HepG2 (cell line): ENCODE results near the gene NOL4L. TPM values are rescaled to one million over a fixed set of nuclear protein-coding genes. Genes with fewer than 3 reads are reported as not detected.

Source experiments
- ATAC-seq: fragments of 200-7000 bp; cut with Tn5 transposase; 3 replicates; pipeline ENCODE4 v1.9.1; 2020; ENCODE audit warnings: mild to moderate bottlenecking, moderate library complexity
- BruUV-seq: library from RNA; stranded (reverse); fragments of 400-500 nt; replicated peaks from 2 replicates; lab custom pipeline; 2021; lab: Mats Ljungman, UMichigan
- CTCF ChIA-PET: fragments of 300-600 bp; formaldehyde crosslinking; extraction: SDS; loops from one replicate; lab custom pipeline; 2021; ENCODE audit warnings: low total read pairs, inconsistent platforms, low intra/inter-chr PET ratio; lab: Yijun Ruan, JAX
- POLR2A ChIA-PET: fragments of 350-600 bp; sonication (Branson Sonifier 250); formaldehyde crosslinking; loops from one replicate; lab custom pipeline; 2020; ENCODE audit warnings: antibody characterized with exemption, inconsistent platforms; lab: Yijun Ruan, JAX
- DNase-seq: peaks from one replicate; pipeline ENCODE4 v3.0.0-alpha.2; 2015; ENCODE audit warnings: low spot score
- FAIRE-seq: peaks from 3 replicates; lab custom pipeline; 2011; peaks lifted over from hg19 to GRCh38; lab: Jason Lieb, UNC
- H2AFZ ChIP-seq: one replicate; pipeline ENCODE4 v1.6.1; 2011; ENCODE audit warnings: low read length, inconsistent platforms
- H3K27ac ChIP-seq: fragments of 300-600 bp; 3 replicates; pipeline ENCODE4 v1.8.0; 2011; ENCODE audit warnings: mixed run types, mild to moderate bottlenecking, mixed read lengths, low read length, inconsistent platforms; ENCODE audit not compliant: insufficient read depth; ENCODE audit errors: extremely low read length
- H3K27me3 ChIP-seq, 2 experiments: fragments of 200-600 bp in 1 of 2; 2 replicates in 1 of 2; 3 replicates in 1 of 2; pipeline versions ENCODE4 v1.6.0 to v1.8.0; 2011; ENCODE audit warnings: low read length in 2 of 2, mild to moderate bottlenecking in 2 of 2, moderate library complexity in 2 of 2, inconsistent platforms in 1 of 2; ENCODE audit not compliant: insufficient read depth in 2 of 2, control insufficient read depth in 1 of 2
- H3K36me3 ChIP-seq, 2 experiments: fragments of 200-600 bp in 1 of 2; replicated peaks in 1 of 2; 2 replicates in 1 of 2; 3 replicates in 1 of 2; pipeline versions ENCODE4 v1.5.1 to v1.8.0; 2011; ENCODE audit warnings: low read length in 2 of 2, inconsistent platforms in 1 of 2; ENCODE audit not compliant: insufficient read depth in 2 of 2, control insufficient read depth in 1 of 2
- H3K4me1 ChIP-seq: 2 replicates; pipeline ENCODE4 v1.5.1; 2012; ENCODE audit warnings: low read length, inconsistent platforms; ENCODE audit not compliant: insufficient read depth
- H3K4me2 ChIP-seq: 2 replicates; pipeline ENCODE4 v1.6.0; 2011; ENCODE audit warnings: low read depth, low read length, inconsistent platforms
- H3K4me3 ChIP-seq, 3 experiments: fragments of 200-600 bp in 1 of 3; sonication (generic), shearing (Covaris generic) in 1 of 3; replicated peaks in 1 of 3; 2 replicates each; pipeline ENCODE4 v1.5.1; 2011 to 2016; ENCODE audit warnings: low read length in 3 of 3, inconsistent platforms in 2 of 3, low read depth in 2 of 3, mild to moderate bottlenecking in 2 of 3, control low read depth in 1 of 3, mixed read lengths in 1 of 3; ENCODE audit not compliant: insufficient read depth in 1 of 3
- H3K79me2 ChIP-seq: one replicate; pipeline ENCODE4 v1.6.1; 2011; ENCODE audit warnings: low read length, inconsistent platforms; ENCODE audit not compliant: insufficient read depth
- H3K9ac ChIP-seq: 2 replicates; pipeline ENCODE4 v1.6.0; 2011; ENCODE audit warnings: mild to moderate bottlenecking, low read depth, low read length, inconsistent platforms; ENCODE audit not compliant: insufficient read depth
- H3K9me3 ChIP-seq: 2 replicates; pipeline ENCODE4 v1.5.1; 2012; ENCODE audit warnings: mild to moderate bottlenecking, low read length
- H4K20me1 ChIP-seq: 2 replicates; pipeline ENCODE4 v1.6.0; 2011; ENCODE audit warnings: inconsistent platforms, mild to moderate bottlenecking, low read length, moderate library complexity; ENCODE audit not compliant: insufficient read depth
- CENPBD1 ChIP-seq: sonication (generic); formaldehyde crosslinking; IDR thresholded peaks from 2 replicates; pipeline ENCODE4 v1.8.0; 2022; ENCODE audit warnings: missing genetic modification reagents, low read depth, mild to moderate bottlenecking, borderline replicate concordance
- ERF ChIP-seq: IDR thresholded peaks from 2 replicates; pipeline ENCODE4 v1.6.1; 2018; ENCODE audit warnings: missing biosample characterization, missing genetic modification reagents
- HDAC2 ChIP-seq: sonication (generic); formaldehyde crosslinking; IDR thresholded peaks from 2 replicates; pipeline ENCODE4 v1.4.0; 2020; ENCODE audit warnings: missing genetic modification reagents
- HNRNPK ChIP-seq: fragments of 200-400 bp; formaldehyde crosslinking; IDR thresholded peaks from 2 replicates; pipeline ENCODE4 v1.6.1; 2018; ENCODE audit warnings: low read length, low read depth, moderate library complexity, mild to moderate bottlenecking; ENCODE audit not compliant: poor library complexity, severe bottlenecking
- KDM5B ChIP-seq: sonication (generic); formaldehyde crosslinking; IDR thresholded peaks from 2 replicates; pipeline ENCODE4 v1.4.0; 2020; ENCODE audit warnings: missing genetic modification reagents, mild to moderate bottlenecking, borderline replicate concordance
- KLF9 ChIP-seq: IDR thresholded peaks from 2 replicates; pipeline ENCODE4 v1.6.1; 2016; ENCODE audit warnings: low read depth
- MEIS2 ChIP-seq: sonication (generic); formaldehyde crosslinking; IDR thresholded peaks from 2 replicates; pipeline ENCODE4 v1.9.0; 2021; ENCODE audit warnings: mild to moderate bottlenecking, missing genetic modification reagents
- MXD1 ChIP-seq: sonication (generic); formaldehyde crosslinking; IDR thresholded peaks from 2 replicates; pipeline ENCODE4 v1.4.0; 2020; ENCODE audit warnings: mild to moderate bottlenecking, missing genetic modification reagents
- NBN ChIP-seq: fragments of 450-650 bp; conservative IDR thresholded peaks from 2 replicates; pipeline ENCODE4 v1.6.1; 2017
- NFIC ChIP-seq: IDR thresholded peaks from 2 replicates; pipeline ENCODE4 v1.6.1; 2012; ENCODE audit warnings: mild to moderate bottlenecking, low read length, inconsistent platforms
- ZFP82 ChIP-seq: sonication (generic); formaldehyde crosslinking; IDR thresholded peaks from 2 replicates; pipeline ENCODE4 v1.5.1; 2020; ENCODE audit warnings: mild to moderate bottlenecking, missing genetic modification reagents, borderline replicate concordance
- ZNF20 ChIP-seq: sonication (generic); formaldehyde crosslinking; IDR thresholded peaks from 2 replicates; pipeline ENCODE4 v1.4.0; 2020; ENCODE audit warnings: mild to moderate bottlenecking, moderate library complexity, missing genetic modification reagents
- ZNF3 ChIP-seq: IDR thresholded peaks from 2 replicates; pipeline ENCODE4 v1.7.0; 2017; ENCODE audit warnings: inconsistent platforms
- ZNF660 ChIP-seq: sonication (generic); formaldehyde crosslinking; IDR thresholded peaks from 2 replicates; pipeline ENCODE4 v1.5.1; 2020; ENCODE audit warnings: mild to moderate bottlenecking, low read depth, missing genetic modification reagents, borderline replicate concordance
- ZNF766 ChIP-seq: sonication (generic); formaldehyde crosslinking; IDR thresholded peaks from 2 replicates; pipeline ENCODE4 v1.5.0; 2020; ENCODE audit warnings: missing genetic modification reagents, borderline replicate concordance
- ZNF83 ChIP-seq: sonication (generic); formaldehyde crosslinking; IDR thresholded peaks from 2 replicates; pipeline ENCODE4 v1.4.0; 2020; ENCODE audit warnings: missing genetic modification reagents, mild to moderate bottlenecking, borderline replicate concordance
- ZNF883 ChIP-seq: sonication (generic); formaldehyde crosslinking; IDR thresholded peaks from 2 replicates; pipeline ENCODE4 v1.5.1; 2020; ENCODE audit warnings: mild to moderate bottlenecking, missing genetic modification reagents; ENCODE audit errors: not compliant biosample characterization
- WGBS: methylation state at CpG from one replicate; pipeline ENCODE4 v1.1.6; 2017; ENCODE audit warnings: low lambda C conversion rate; 5-methylcytosine and 5-hydroxymethylcytosine counted together
- in situ Hi-C: cut with HindIII; loops from 2 replicates; pipeline ENCODE4 v1.10.0; 2017; ENCODE audit warnings: low pct_unique_long_range_greater_than_20kb; ENCODE audit not compliant: extremely low pct_ligation_motif_present
- intact Hi-C: fragments of 100-400 bp; cut with micrococcal nuclease; formaldehyde crosslinking; loops from one replicate; pipeline ENCODE4 v1.10.0; 2022; ENCODE audit not compliant: unreplicated experiment
- polyA plus RNA-seq, 8 experiments: library from polyadenylated mRNA; depleted of rRNA in 3 of 8; stranded (reverse) in 7 of 8; unstranded in 1 of 8; fragments of >200 nt; fragmentation: Illumina TruSeq in 4 of 8; extraction: Trizol in 4 of 8; gene quantifications; 2 replicates each; pipeline versions ENCODE4 v1.2.1 to v1.2.3, GENCODE V29; 2011 to 2016; ENCODE audit warnings: low read depth in 4 of 8, missing spikeins in 1 of 8, mixed read lengths in 1 of 8; ENCODE audit not compliant: insufficient read depth in 1 of 8
- total RNA-seq, 5 experiments: library from RNA; depleted of rRNA; stranded (reverse); fragments of >200 nt; fragmentation: Illumina TruSeq; extraction: Trizol; gene quantifications; 2 replicates each; pipeline ENCODE4 v1.2.3, GENCODE V29; 2016; ENCODE audit warnings: low read depth in 1 of 5
- TF ChIP-seq, protein P1 (sequence below): sonication (generic); formaldehyde crosslinking; conservative IDR thresholded peaks from 2 replicates; pipeline ENCODE4 v1.8.1; 2023; ENCODE audit warnings: missing genetic modification reagents
- TF ChIP-seq, protein P2 (sequence below): IDR thresholded peaks from 2 replicates; pipeline ENCODE4 v1.6.1; 2016; ENCODE audit warnings: missing genetic modification reagents, missing compliant biosample characterization
- TF ChIP-seq, protein P3 (sequence below): sonication (generic); formaldehyde crosslinking; IDR thresholded peaks from 2 replicates; pipeline ENCODE4 v1.5.0; 2020; ENCODE audit warnings: mild to moderate bottlenecking, missing genetic modification reagents

Gene NOL4L
- total and polyA plus RNA-seq, 2 of the 13 experiments (the other 11 are each of a cell fraction or from before 2014, with no cell fraction given): 16.6 to 35.4 TPM

- POLR2A ChIA-PET: interaction anchor here (0.6 to 7.0 kb wide), 11 partner anchors 8 to 729 kb away, joined by 3 to 81 read pairs (median 5); no protein-coding TSS in a partner anchor
- ATAC-seq: peak; percentile 18
- TF ChIP-seq KLF9 (no peak), HDAC2 (CRISPR knock-in tag) (no peak), MXD1 (peak; percentile 23; the same call in 1 of the 2 replicates), ZNF766 (0 out of 2 replicates have a peak, but pooled peaks have one; percentile 4), KDM5B (CRISPR knock-in tag) (peak; percentile 4), ERF (CRISPR knock-in tag) (no peak), MEIS2 (CRISPR knock-in tag) (no peak), ZNF883 (CRISPR knock-in tag) (no peak), NBN (no peak), ZNF3 (CRISPR knock-in tag) (no peak), CENPBD1 (no peak), HNRNPK (no peak), ZFP82 (CRISPR knock-in tag) (no peak), ZNF20 (no peak), NFIC (no peak), ZNF83 (CRISPR knock-in tag) (no peak), ZNF660 (0 out of 2 replicates have a peak, but pooled peaks have one; percentile 53)
- TF ChIP-seq, protein P1, sequence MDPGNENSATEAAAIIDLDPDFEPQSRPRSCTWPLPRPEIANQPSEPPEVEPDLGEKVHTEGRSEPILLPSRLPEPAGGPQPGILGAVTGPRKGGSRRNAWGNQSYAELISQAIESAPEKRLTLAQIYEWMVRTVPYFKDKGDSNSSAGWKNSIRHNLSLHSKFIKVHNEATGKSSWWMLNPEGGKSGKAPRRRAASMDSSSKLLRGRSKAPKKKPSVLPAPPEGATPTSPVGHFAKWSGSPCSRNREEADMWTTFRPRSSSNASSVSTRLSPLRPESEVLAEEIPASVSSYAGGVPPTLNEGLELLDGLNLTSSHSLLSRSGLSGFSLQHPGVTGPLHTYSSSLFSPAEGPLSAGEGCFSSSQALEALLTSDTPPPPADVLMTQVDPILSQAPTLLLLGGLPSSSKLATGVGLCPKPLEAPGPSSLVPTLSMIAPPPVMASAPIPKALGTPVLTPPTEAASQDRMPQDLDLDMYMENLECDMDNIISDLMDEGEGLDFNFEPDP (CRISPR knock-in tag): no peak; the same call in 1 of the 2 replicates
- TF ChIP-seq, protein P2, sequence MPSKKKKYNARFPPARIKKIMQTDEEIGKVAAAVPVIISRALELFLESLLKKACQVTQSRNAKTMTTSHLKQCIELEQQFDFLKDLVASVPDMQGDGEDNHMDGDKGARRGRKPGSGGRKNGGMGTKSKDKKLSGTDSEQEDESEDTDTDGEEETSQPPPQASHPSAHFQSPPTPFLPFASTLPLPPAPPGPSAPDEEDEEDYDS (CRISPR knock-in tag): no peak
- TF ChIP-seq, protein P3, sequence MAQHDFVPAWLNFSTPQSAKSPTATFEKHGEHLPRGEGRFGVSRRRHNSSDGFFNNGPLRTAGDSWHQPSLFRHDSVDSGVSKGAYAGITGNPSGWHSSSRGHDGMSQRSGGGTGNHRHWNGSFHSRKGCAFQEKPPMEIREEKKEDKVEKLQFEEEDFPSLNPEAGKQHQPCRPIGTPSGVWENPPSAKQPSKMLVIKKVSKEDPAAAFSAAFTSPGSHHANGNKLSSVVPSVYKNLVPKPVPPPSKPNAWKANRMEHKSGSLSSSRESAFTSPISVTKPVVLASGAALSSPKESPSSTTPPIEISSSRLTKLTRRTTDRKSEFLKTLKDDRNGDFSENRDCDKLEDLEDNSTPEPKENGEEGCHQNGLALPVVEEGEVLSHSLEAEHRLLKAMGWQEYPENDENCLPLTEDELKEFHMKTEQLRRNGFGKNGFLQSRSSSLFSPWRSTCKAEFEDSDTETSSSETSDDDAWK: no peak
Measured at GRCh38 chr20:32474009-32474716, 111.0 kb downstream of the NOL4L start.

More at GRCh38 chr20:32474009-32474716, 111.0 kb downstream of the NOL4L start:
- Histone ChIP-seq H2AFZ (no peak overlapping the region), H3K4me2 (peak overlapping the region; percentile 95), H4K20me1 (peaks cover 44% of the 10 kb centered on the region; the same call in 1 of the 2 replicates), H3K4me1 (peaks cover 96% of the 10 kb centered on the region), H3K9me3 (no peaks in the 10 kb centered on the region), H3K27me3 (no peaks in the 10 kb centered on the region), H3K79me2 (peaks cover 93% of the 10 kb centered on the region), H3K36me3 (peaks cover 8 to 31% of the 10 kb centered on the region in 2 experiments; a peak in 4 of 5 replicates), H3K27ac (peak overlapping the region; percentile 85), H3K9ac (peak overlapping the region; percentile 69), H3K4me3 (peak overlapping the region; percentile 50 to 73 (median 51); a peak in 5 of 6 replicates)
- in situ Hi-C loops: loop anchor here (5.0 kb wide), 2 partner anchors 38 to 178 kb away; no protein-coding TSS in a partner anchor
- no peak for FAIRE-seq
- intact Hi-C loops: no loop called here
- WGBS: 49% methylated on average over 18 of the region's 18 CpGs
- peak; percentile 43 for DNase-seq
- CTCF ChIA-PET: no interaction called here
- BruUV-seq: no TSS peak
